Measurements from ENCODE around the gene ST8SIA2.

GRCh38 chr15:92399271-92399950 is 5.7 kb downstream of the ST8SIA2 start:
- TF ChIP-seq ZNF274 (IDR thresholded peaks at IDR 0.05; ENCODE audit: insufficient read depth, insufficient read length) (no peak), CREB1 (IDR thresholded peaks at IDR 0.05; ENCODE audit: low read depth) (no peak), RAD21 (IDR thresholded peaks at IDR 0.05; ENCODE audit: insufficient read depth, low read depth, low read length) (no peak), POLR2AphosphoS5 (IDR thresholded peaks at IDR 0.05; ENCODE audit: low read length) (no peak), FOS (IDR thresholded peaks at IDR 0.05; ENCODE audit: borderline replicate concordance, extremely low read depth, insufficient read length) (no peak), BCLAF1 (IDR thresholded peaks at IDR 0.05) (no peak), CEBPB (IDR thresholded peaks at IDR 0.05; ENCODE audit: borderline replicate concordance in 1 of 2, low read depth in 2 of 2, low read length in 2 of 2) (no peak)
- TF ChIP-seq, protein P1, sequence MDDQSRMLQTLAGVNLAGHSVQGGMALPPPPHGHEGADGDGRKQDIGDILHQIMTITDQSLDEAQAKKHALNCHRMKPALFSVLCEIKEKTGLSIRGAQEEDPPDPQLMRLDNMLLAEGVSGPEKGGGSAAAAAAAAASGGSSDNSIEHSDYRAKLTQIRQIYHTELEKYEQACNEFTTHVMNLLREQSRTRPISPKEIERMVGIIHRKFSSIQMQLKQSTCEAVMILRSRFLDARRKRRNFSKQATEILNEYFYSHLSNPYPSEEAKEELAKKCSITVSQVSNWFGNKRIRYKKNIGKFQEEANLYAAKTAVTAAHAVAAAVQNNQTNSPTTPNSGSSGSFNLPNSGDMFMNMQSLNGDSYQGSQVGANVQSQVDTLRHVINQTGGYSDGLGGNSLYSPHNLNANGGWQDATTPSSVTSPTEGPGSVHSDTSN (IDR thresholded peaks at IDR 0.05; ENCODE audit: insufficient replicate concordance, low read depth, low read length): no peak
